ENCODE data around the gene MTCL1.

MTCL1 gene

GRCh38 chr18:8805552-8805951 lies 100.2 kb downstream of the MTCL1 start:
- no peak for DNase-seq (ENCODE audit: extremely low spot score)
- TF ChIP-seq NFRKB (IDR thresholded peaks at IDR 0.05): no peak
- no peak for TF ChIP-seq CTBP1 (IDR thresholded peaks at IDR 0.05; ENCODE audit: borderline replicate concordance)
- TF ChIP-seq PKNOX1 (IDR thresholded peaks at IDR 0.05): no peak
- no peak for TF ChIP-seq BHLHE40 (IDR thresholded peaks at IDR 0.05; ENCODE audit: borderline replicate concordance)
- no peak for TF ChIP-seq FOXK2 (IDR thresholded peaks at IDR 0.05)
- TF ChIP-seq TARDBP (IDR thresholded peaks at IDR 0.05): no peak
- TF ChIP-seq FOXM1 (IDR thresholded peaks at IDR 0.05; ENCODE audit: borderline replicate concordance): no peak
- no peak for TF ChIP-seq ELF4 (IDR thresholded peaks at IDR 0.05)
- TF ChIP-seq L3MBTL2 (conservative IDR thresholded peaks at IDR 0.05): no peak
- ChIA-PET POLR2A (no interaction called here), CTCF (no interaction called here)

GRCh38 chr18:8806100-8806797 lies 100.9 kb downstream of the MTCL1 start:
- CTCF ChIA-PET: no interaction called here
- TF ChIP-seq ELF4 (IDR thresholded peaks at IDR 0.05): no peak
- no peak for TF ChIP-seq FOXA1 (IDR thresholded peaks at IDR 0.05)
- no peak for TF ChIP-seq L3MBTL2 (conservative IDR thresholded peaks at IDR 0.05)
- TF ChIP-seq HDGF (IDR thresholded peaks at IDR 0.05; ENCODE audit: borderline replicate concordance): no peak
- no peak for DNase-seq (ENCODE audit: extremely low spot score)
- POLR2A ChIA-PET: no interaction called here

GRCh38 chr18:8806798-8807487 lies 101.6 kb downstream of the MTCL1 start:
- POLR2A ChIA-PET: no interaction called here
- no peak for TF ChIP-seq TARDBP (IDR thresholded peaks at IDR 0.05)
- no peak for TF ChIP-seq L3MBTL2 (conservative IDR thresholded peaks at IDR 0.05)
- no peak for TF ChIP-seq FOXM1 (IDR thresholded peaks at IDR 0.05; ENCODE audit: borderline replicate concordance)
- no peak for TF ChIP-seq ELF4 (IDR thresholded peaks at IDR 0.05)
- TF ChIP-seq FOXA1 (IDR thresholded peaks at IDR 0.05): no peak
- TF ChIP-seq SP1 (IDR thresholded peaks at IDR 0.05): no peak
- no peak for TF ChIP-seq ZNF384 (IDR thresholded peaks at IDR 0.05)
- TF ChIP-seq FOXK2 (IDR thresholded peaks at IDR 0.05): no peak
- no peak for TF ChIP-seq ARNT (IDR thresholded peaks at IDR 0.05)
- no peak for TF ChIP-seq PKNOX1 (IDR thresholded peaks at IDR 0.05)
- no peak for DNase-seq (ENCODE audit: extremely low spot score)
- CTCF ChIA-PET: no interaction called here

DNA sequence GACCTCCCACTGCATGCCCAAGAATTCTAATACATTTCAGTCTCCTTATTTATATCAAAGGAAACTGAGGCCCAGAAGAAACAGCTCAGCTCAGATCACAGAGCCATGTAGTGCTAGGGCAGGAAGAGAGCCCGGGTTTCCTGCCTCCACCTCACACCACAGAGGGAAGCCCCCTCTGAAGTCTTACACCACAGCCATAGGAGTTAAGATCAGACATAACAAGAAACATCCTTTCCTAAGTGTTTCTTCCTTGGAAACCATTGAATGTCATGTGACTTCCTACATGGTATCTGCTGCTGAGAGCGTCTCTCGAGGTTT lies 102.1 kb downstream of the MTCL1 start:
- TF ChIP-seq L3MBTL2 (conservative IDR thresholded peaks at IDR 0.05) (no peak), HDGF (IDR thresholded peaks at IDR 0.05; ENCODE audit: borderline replicate concordance) (no peak), FOXM1 (IDR thresholded peaks at IDR 0.05; ENCODE audit: borderline replicate concordance) (no peak), TARDBP (IDR thresholded peaks at IDR 0.05) (no peak), FOXK2 (IDR thresholded peaks at IDR 0.05) (no peak)

GRCh38 chr18:8808001-8808400 lies 102.6 kb downstream of the MTCL1 start:
- no peak for DNase-seq (ENCODE audit: extremely low spot score)
- ChIA-PET CTCF (no interaction called here), POLR2A (no interaction called here)
- TF ChIP-seq SUZ12 (IDR thresholded peaks at IDR 0.05): no peak
- TF ChIP-seq ELF4 (IDR thresholded peaks at IDR 0.05): no peak
- no peak for TF ChIP-seq SP1 (IDR thresholded peaks at IDR 0.05)
- no peak for TF ChIP-seq FOXM1 (IDR thresholded peaks at IDR 0.05; ENCODE audit: borderline replicate concordance)
- no peak for TF ChIP-seq ARNT (IDR thresholded peaks at IDR 0.05)
- no peak for TF ChIP-seq LEF1 (IDR thresholded peaks at IDR 0.05; ENCODE audit: borderline replicate concordance)
- no peak for TF ChIP-seq TARDBP (IDR thresholded peaks at IDR 0.05)
- TF ChIP-seq PKNOX1 (IDR thresholded peaks at IDR 0.05): no peak
- no peak for TF ChIP-seq FOXA1 (IDR thresholded peaks at IDR 0.05)
- no peak for TF ChIP-seq BHLHE40 (IDR thresholded peaks at IDR 0.05; ENCODE audit: borderline replicate concordance)
- no peak for TF ChIP-seq NFRKB (IDR thresholded peaks at IDR 0.05)
- TF ChIP-seq CTBP1 (IDR thresholded peaks at IDR 0.05; ENCODE audit: borderline replicate concordance): no peak
- TF ChIP-seq ZNF384 (IDR thresholded peaks at IDR 0.05): no peak
- no peak for TF ChIP-seq L3MBTL2 (conservative IDR thresholded peaks at IDR 0.05)
- no peak for TF ChIP-seq FOXK2 (IDR thresholded peaks at IDR 0.05)

More for the DNA sequence above, 102.1 kb downstream of the MTCL1 start:
- DNase-seq (ENCODE audit: extremely low spot score): no peak
- ChIA-PET POLR2A (no interaction called here), CTCF (no interaction called here)

- TF ChIP-seq LEF1 (IDR thresholded peaks at IDR 0.05; ENCODE audit: borderline replicate concordance) (no peak), TARDBP (IDR thresholded peaks at IDR 0.05) (no peak), L3MBTL2 (conservative IDR thresholded peaks at IDR 0.05) (no peak), FOXA1 (IDR thresholded peaks at IDR 0.05) (no peak), CTBP1 (IDR thresholded peaks at IDR 0.05; ENCODE audit: borderline replicate concordance) (no peak), BHLHE40 (IDR thresholded peaks at IDR 0.05; ENCODE audit: borderline replicate concordance) (no peak), FOXK2 (IDR thresholded peaks at IDR 0.05) (no peak), SUZ12 (IDR thresholded peaks at IDR 0.05) (no peak), HDGF (IDR thresholded peaks at IDR 0.05; ENCODE audit: borderline replicate concordance) (no peak)
- no peak for DNase-seq (ENCODE audit: extremely low spot score)
- CTCF ChIA-PET: no interaction called here
- POLR2A ChIA-PET: no interaction called here
Observed at GRCh38 chr18:8809514-8809913, 104.2 kb downstream of the MTCL1 start.
